Ovary (tissue), 3 donors: ENCODE data around the gene GDI2.

Source experiments
- CTCF ChIP-seq, 3 donors: fragments of 450-650 bp in 2 of 3; fragments of 200-600 bp in 1 of 3; IDR thresholded peaks; one replicate each; pipeline versions ENCODE4 v1.5.1 to v1.8.0; 2016 to 2022; ENCODE audit warnings: antibody characterized with exemption in 3 of 3, mild to moderate bottlenecking in 1 of 3
- EP300 ChIP-seq: sonication (generic); formaldehyde crosslinking; IDR thresholded peaks from one replicate; pipeline ENCODE4 v1.6.1; 2017; ENCODE audit warnings: antibody characterized with exemption
- POLR2A ChIP-seq: fragments of 450-650 bp; IDR thresholded peaks from one replicate; pipeline ENCODE4 v1.6.1; 2017; ENCODE audit warnings: antibody characterized with exemption, mild to moderate bottlenecking, moderate library complexity
- donor health status: DM: no; HTN: no; CAD: no.

GRCh38 chr10:5862360-5862961 is 49.2 kb upstream of the GDI2 start:
- TF ChIP-seq CTCF (IDR thresholded peaks at IDR 0.05), result no peak
- TF ChIP-seq POLR2A, result no peak
- no peak for TF ChIP-seq EP300
